H1 (cell line): ENCODE measurements around the gene MLLT6. TPM values are rescaled to one million over a fixed set of nuclear protein-coding genes. Genes with fewer than 3 reads are reported as not detected.

Experiments used
- ASH2L ChIP-seq: fragments of 200-600, 300-600 bp; sonication (generic); IDR thresholded peaks from one replicate; pipeline ENCODE4 v1.7.1; 2017; ENCODE audit warnings: low read length
- ATF2 ChIP-seq: IDR thresholded peaks from 2 replicates; pipeline ENCODE4 v1.6.1; 2012; ENCODE audit warnings: low read length, inconsistent platforms
- BACH1 ChIP-seq: IDR thresholded peaks from 2 replicates; pipeline ENCODE4 v1.6.1; 2012; ENCODE audit warnings: low read length, improper control_type of control experiment
- BCL11A ChIP-seq, 2 experiments: IDR thresholded peaks; one replicate each; pipeline ENCODE4 v1.6.1; 2011; ENCODE audit warnings: low read depth in 2 of 2, low read length in 2 of 2, mild to moderate bottlenecking in 2 of 2
- CBX5 ChIP-seq: fragments of 300-800, 300-1000 bp; sonication (generic); IDR thresholded peaks from 2 replicates; pipeline ENCODE4 v1.7.1; 2016; ENCODE audit warnings: antibody characterized with exemption, low read length, low read depth
- CHD1 ChIP-seq: IDR thresholded peaks from 2 replicates; pipeline ENCODE4 v1.6.1; 2012; ENCODE audit warnings: low read depth, low read length, improper control_type of control experiment
- CHD2 ChIP-seq: IDR thresholded peaks from 2 replicates; pipeline ENCODE4 v1.6.1; 2012; ENCODE audit warnings: low read length, improper control_type of control experiment
- EP300 ChIP-seq, 2 experiments: IDR thresholded peaks; 1 replicate in 1 of 2; 2 replicates in 1 of 2; pipeline ENCODE4 v1.6.1; 2011 to 2012; ENCODE audit warnings: low read depth in 2 of 2, low read length in 2 of 2, mild to moderate bottlenecking in 2 of 2, borderline replicate concordance in 1 of 2, inconsistent platforms in 1 of 2, moderate library complexity in 1 of 2
- GTF2F1 ChIP-seq: IDR thresholded peaks from 2 replicates; pipeline ENCODE4 v1.6.1; 2012; ENCODE audit warnings: low read depth, low read length, improper control_type of control experiment, borderline replicate concordance
- JUND ChIP-seq: IDR thresholded peaks from 2 replicates; pipeline ENCODE4 v1.6.1; 2011; ENCODE audit warnings: mild to moderate bottlenecking, improper control_type of control experiment, low read length
- MAFK ChIP-seq: IDR thresholded peaks from 2 replicates; pipeline ENCODE4 v1.6.1; 2012; ENCODE audit warnings: low read depth, mild to moderate bottlenecking, improper control_type of control experiment, low read length
- NRF1 ChIP-seq: IDR thresholded peaks from 2 replicates; pipeline ENCODE4 v1.6.1; 2011; ENCODE audit warnings: mild to moderate bottlenecking, low read depth, low read length, improper control_type of control experiment
- PHF8 ChIP-seq: fragments of 200-600 bp; sonication (generic); conservative IDR thresholded peaks from 2 replicates; pipeline ENCODE4 v1.7.1; 2012; ENCODE audit warnings: low read depth, mild to moderate bottlenecking, inconsistent platforms, low read length, moderate library complexity
- POLR2A ChIP-seq, 2 experiments: IDR thresholded peaks; 1 replicate in 1 of 2; 2 replicates in 1 of 2; pipeline ENCODE4 v1.6.1; 2011; ENCODE audit warnings: low read depth in 2 of 2, low read length in 2 of 2, mild to moderate bottlenecking in 2 of 2; ENCODE audit errors: control extremely low read depth in 1 of 2
- RFX5 ChIP-seq: IDR thresholded peaks from 2 replicates; pipeline ENCODE4 v1.6.1; 2011; ENCODE audit warnings: low read depth, low read length, improper control_type of control experiment, borderline replicate concordance
- SIN3A ChIP-seq, 2 experiments: IDR thresholded peaks in 1 of 2; conservative IDR thresholded peaks in 1 of 2; 2 replicates each; pipeline ENCODE4 v1.6.1; 2011 to 2012; ENCODE audit warnings: low read length in 2 of 2, improper control_type of control experiment in 1 of 2, low read depth in 1 of 2, mild to moderate bottlenecking in 1 of 2
- SIX5 ChIP-seq: IDR thresholded peaks from 2 replicates; pipeline ENCODE4 v1.6.1; 2011; ENCODE audit warnings: mild to moderate bottlenecking, low read depth, low read length
- SP2 ChIP-seq: IDR thresholded peaks from 2 replicates; pipeline ENCODE4 v1.6.1; 2012; ENCODE audit warnings: mild to moderate bottlenecking, low read length, inconsistent platforms
- SP4 ChIP-seq: IDR thresholded peaks from 2 replicates; pipeline ENCODE4 v1.6.1; 2012; ENCODE audit warnings: low read length, inconsistent platforms
- SRF ChIP-seq: IDR thresholded peaks from 2 replicates; pipeline ENCODE4 v1.6.1; 2011; ENCODE audit warnings: mild to moderate bottlenecking, low read depth, low read length, moderate library complexity
- TAF1 ChIP-seq: IDR thresholded peaks from 2 replicates; pipeline ENCODE4 v1.6.1; 2011; ENCODE audit warnings: mild to moderate bottlenecking, low read depth, low read length
- TAF7 ChIP-seq: optimal IDR thresholded peaks from 2 replicates; pipeline ENCODE3; 2011; ENCODE audit warnings: low read depth, mild to moderate bottlenecking, inconsistent platforms, low read length, moderate library complexity, borderline replicate concordance
- ZNF274 ChIP-seq: IDR thresholded peaks from 2 replicates; pipeline ENCODE4 v1.7.0; 2012; ENCODE audit warnings: low read length, borderline replicate concordance; ENCODE audit errors: extremely low read depth
- polyA plus RNA-seq, 7 experiments: library from polyadenylated mRNA; depleted of rRNA in 3 of 7; stranded (reverse) in 5 of 7; unstranded in 2 of 7; fragments of >200 nt in 5 of 7; fragments of 200-250 nt in 2 of 7; gene quantifications; 1 replicate in 5 of 7; 2 replicates in 1 of 7; 4 replicates in 1 of 7; pipeline versions ENCODE4 v1.2.1 to v1.2.3, GENCODE V29; 2011 to 2013; ENCODE audit warnings: missing spikeins in 2 of 7, mixed read lengths in 2 of 7
- total RNA-seq: library from RNA; stranded (reverse); fragmentation: NEBNext Ultra II Directional; extraction: Animal tissue kit (Norgen Biotek cat#: 25700); gene quantifications from 2 replicates; pipeline ENCODE4 v1.2.1, GENCODE V29; 2021
- TF ChIP-seq, protein P1 (sequence below): IDR thresholded peaks from 2 replicates; pipeline ENCODE4 v1.6.1; 2011; ENCODE audit warnings: low read length, improper control_type of control experiment

MLLT6 gene
- total and polyA plus RNA-seq, 2 of the 8 experiments (the other 6 are each of a cell fraction or from before 2014, with no cell fraction given): 6.5 to 8.0 TPM

DNA sequence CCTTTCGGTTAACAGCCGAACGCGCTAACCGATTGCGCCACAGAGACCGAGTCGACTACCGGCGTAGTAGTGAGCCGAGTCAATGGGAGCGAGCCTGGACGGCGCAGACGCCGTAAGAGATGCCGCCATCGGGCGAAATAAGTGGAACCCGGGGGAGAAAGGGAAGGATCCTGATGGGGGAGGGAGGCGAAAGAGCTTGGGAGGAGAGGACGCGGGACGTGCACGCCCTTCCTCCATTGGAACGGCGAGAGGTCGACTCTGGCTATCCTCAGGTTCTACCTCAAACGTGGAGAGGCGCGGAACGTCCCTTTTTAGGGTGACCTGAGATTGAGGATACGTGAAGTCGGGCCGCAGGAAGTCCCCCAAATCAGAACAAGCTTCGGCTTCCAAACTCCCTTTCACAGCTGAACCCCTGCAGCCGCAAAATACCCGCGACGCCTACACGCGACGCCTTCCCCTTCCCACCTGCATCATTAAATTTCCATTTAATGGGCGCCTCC lies 46.8 kb downstream of the MLLT6 start (continued):
- TF ChIP-seq PHF8 (no peak), CHD2 (peak; percentile 56), ASH2L (no peak), BACH1 (peak; percentile 10; the same call in 1 of the 2 replicates), ATF2 (no peak), RFX5 (0 out of 2 replicates have a peak, but pooled peaks have one; percentile 23), TAF7 (peak; percentile 37), BCL11A (IDR thresholded peaks at IDR 0.05; ENCODE audit: low read depth in 2 of 2, low read length in 2 of 2) (no peak), NRF1 (peak; percentile 43; the same call in 1 of the 2 replicates), SRF (no peak), SP4 (0 out of 2 replicates have a peak, but pooled peaks have one; percentile 18), SIN3A (conservative IDR thresholded peaks at IDR 0.05 in 1 of 2, IDR thresholded peaks at IDR 0.05 in 1 of 2; ENCODE audit: low read depth in 1 of 2, low read length in 2 of 2) (peak in 1 of 2 experiments; percentile 14; a peak in 2 of 4 replicates), SIX5 (no peak), JUND (no peak), GTF2F1 (no peak), CHD1 (no peak), TAF1 (peak; percentile 19; the same call in 1 of the 2 replicates), EP300 (IDR thresholded peaks at IDR 0.05; ENCODE audit: borderline replicate concordance in 1 of 2, low read depth in 2 of 2, low read length in 2 of 2) (no peak), POLR2A (IDR thresholded peaks at IDR 0.05; ENCODE audit: control extremely low read depth in 1 of 2, low read depth in 2 of 2, low read length in 2 of 2) (peak in 1 of 2 experiments; percentile 59; a peak in 1 of 3 replicates), ZNF274 (no peak), SP2 (no peak), CBX5 (no peak), MAFK (peak; percentile 68; the same call in 1 of the 2 replicates)
- TF ChIP-seq, protein P1, sequence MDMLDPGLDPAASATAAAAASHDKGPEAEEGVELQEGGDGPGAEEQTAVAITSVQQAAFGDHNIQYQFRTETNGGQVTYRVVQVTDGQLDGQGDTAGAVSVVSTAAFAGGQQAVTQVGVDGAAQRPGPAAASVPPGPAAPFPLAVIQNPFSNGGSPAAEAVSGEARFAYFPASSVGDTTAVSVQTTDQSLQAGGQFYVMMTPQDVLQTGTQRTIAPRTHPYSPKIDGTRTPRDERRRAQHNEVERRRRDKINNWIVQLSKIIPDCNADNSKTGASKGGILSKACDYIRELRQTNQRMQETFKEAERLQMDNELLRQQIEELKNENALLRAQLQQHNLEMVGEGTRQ: no peak
